Measurements from ENCODE around the gene INSL6.
A peak's percentile ranks its signal among the peaks of the same experiment; 100 is the strongest.

INSL6 gene, protein sequence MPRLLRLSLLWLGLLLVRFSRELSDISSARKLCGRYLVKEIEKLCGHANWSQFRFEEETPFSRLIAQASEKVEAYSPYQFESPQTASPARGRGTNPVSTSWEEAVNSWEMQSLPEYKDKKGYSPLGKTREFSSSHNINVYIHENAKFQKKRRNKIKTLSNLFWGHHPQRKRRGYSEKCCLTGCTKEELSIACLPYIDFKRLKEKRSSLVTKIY

DNA sequence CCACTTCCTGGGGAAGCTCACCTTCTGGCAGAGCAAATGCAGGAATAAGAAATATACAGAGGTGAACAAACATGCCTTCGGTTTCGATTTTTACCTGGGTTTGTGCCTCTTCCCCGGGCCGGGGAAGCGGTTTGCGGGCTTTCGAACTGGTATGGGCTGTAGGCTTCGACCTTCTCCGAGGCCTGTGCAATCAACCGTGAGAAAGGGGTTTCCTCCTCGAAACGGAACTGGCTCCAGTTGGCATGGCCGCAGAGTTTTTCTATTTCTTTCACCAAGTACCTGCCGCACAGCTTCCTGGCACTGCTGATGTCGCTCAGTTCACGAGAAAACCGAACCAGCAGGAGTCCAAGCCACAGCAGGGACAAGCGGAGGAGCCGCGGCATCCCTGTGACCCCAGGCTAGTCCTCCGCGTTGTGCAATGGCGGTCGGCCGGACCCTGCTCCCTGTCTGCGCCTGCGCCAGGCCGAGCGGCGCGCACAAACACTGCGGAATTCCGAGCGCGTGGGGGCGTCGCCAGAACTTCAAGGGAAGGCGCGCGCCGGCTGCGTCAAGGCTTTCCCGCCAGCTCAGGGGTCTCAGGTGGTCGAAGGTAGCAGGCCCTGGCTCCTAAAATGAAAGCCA is at the start of gene INSL6:
INSL6 (minus strand) TSS at position 420 of the 621 bp plus-strand sequence; CDS start at position 383, 37 bp downstream.
- Histone ChIP-seq H3K27me3 (ENCODE audit: control insufficient read depth in 5 of 5, insufficient read depth in 4 of 5, low read length in 5 of 5) (peaks cover 0 to 7% (median 0%) of the 10 kb centered on the region in 5 donors), H3K27ac (ENCODE audit: low read depth, low read length) (no peak within 1 kb of the TSS), H3K4me1 (ENCODE audit: control insufficient read depth in 5 of 5, insufficient read depth in 5 of 5, low read length in 5 of 5) (peaks cover 0 to 7% (median 6%) of the 10 kb centered on the region in 5 donors), H3K36me3 (ENCODE audit: control insufficient read depth in 5 of 5, insufficient read depth in 5 of 5, low read length in 5 of 5) (no peaks in the 10 kb centered on the region), H3K9ac (ENCODE audit: low read length in 5 of 5) (no peak within 1 kb of the TSS), H3K9me3 (ENCODE audit: control insufficient read depth in 5 of 5, low read length in 5 of 5) (peaks cover 0 to 3% (median 0%) of the 10 kb centered on the region in 5 donors), H3K4me3 (ENCODE audit: low read depth in 1 of 5, low read length in 5 of 5) (no peak within 1 kb of the TSS)

DNA sequence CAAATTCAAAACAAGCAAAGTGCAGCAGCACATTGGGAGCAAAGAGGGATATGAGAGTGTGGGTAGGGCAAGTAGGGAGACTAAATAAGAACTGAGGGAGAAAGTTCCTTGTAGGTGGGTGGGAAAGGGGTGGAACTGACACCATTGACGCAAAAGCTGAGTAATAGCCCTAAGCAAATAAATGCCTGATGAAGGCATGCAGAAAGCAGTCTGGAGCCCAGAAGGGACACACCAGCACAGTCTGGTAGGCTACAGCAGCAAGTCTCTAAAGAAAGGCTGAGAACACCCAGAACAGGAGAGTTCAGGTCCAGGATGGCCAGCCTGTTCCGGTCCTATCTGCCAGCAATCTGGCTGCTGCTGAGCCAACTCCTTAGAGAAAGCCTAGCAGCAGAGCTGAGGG is 45.8 kb upstream of the INSL6 start, which contains the start of gene INSL4:
INSL4 (plus strand) TSS at position 208 of the 400 bp plus-strand sequence; CDS start at position 313, 105 bp downstream.
- H3K27ac ChIP-seq (ENCODE audit: low read depth, low read length) = no peak within 1 kb of the TSS
- H3K9me3 ChIP-seq (ENCODE audit: control insufficient read depth in 5 of 5, low read length in 5 of 5) = peaks cover 0 to 3% (median 0%) of the 10 kb centered on the region in 5 donors
- no peaks in the 10 kb centered on the region for H3K27me3 ChIP-seq (ENCODE audit: control insufficient read depth in 5 of 5, insufficient read depth in 4 of 5, low read length in 5 of 5)
- no peaks in the 10 kb centered on the region for H3K36me3 ChIP-seq (ENCODE audit: control insufficient read depth in 5 of 5, insufficient read depth in 5 of 5, low read length in 5 of 5)
- no peak within 1 kb of the TSS for H3K4me3 ChIP-seq (ENCODE audit: low read depth in 1 of 5, low read length in 5 of 5)
- no peak within 1 kb of the TSS for H3K9ac ChIP-seq (ENCODE audit: low read length in 5 of 5)
- no peaks in the 10 kb centered on the region for H3K4me1 ChIP-seq (ENCODE audit: control insufficient read depth in 5 of 5, insufficient read depth in 5 of 5, low read length in 5 of 5)

DNA sequence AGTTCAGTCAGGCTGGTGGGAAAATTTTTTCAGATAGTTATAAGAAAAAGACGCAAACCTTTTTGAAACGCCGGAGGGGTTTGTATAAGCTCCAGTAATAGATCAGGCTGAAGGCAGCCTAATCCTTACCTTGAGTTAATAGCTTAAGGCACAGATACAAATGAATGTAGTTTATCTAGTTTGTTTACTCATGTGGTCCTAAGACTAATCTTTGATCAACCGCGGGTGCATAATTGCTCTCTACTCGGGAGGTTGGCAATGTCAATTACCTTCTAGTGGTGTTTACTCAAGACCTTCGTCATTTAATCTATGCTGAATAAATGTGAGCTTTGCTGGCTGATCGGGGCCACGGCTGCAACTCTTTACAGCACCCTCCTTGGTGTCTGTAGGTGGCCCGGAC is 45.1 kb upstream of the INSL6 start:
- no peaks in the 10 kb centered on the region for H3K27me3 ChIP-seq (ENCODE audit: control insufficient read depth in 5 of 5, insufficient read depth in 4 of 5, low read length in 5 of 5)
- H3K9me3 ChIP-seq (ENCODE audit: control insufficient read depth in 5 of 5, low read length in 5 of 5) = peaks cover 0 to 3% (median 0%) of the 10 kb centered on the region in 5 donors
- no peaks in the 10 kb centered on the region for H3K36me3 ChIP-seq (ENCODE audit: control insufficient read depth in 5 of 5, insufficient read depth in 5 of 5, low read length in 5 of 5)
- H3K27ac ChIP-seq (ENCODE audit: low read depth, low read length) = no peak overlapping the region
- H3K9ac ChIP-seq (ENCODE audit: low read length in 5 of 5) = no peak overlapping the region
- no peak overlapping the region for H3K4me3 ChIP-seq (ENCODE audit: low read depth in 1 of 5, low read length in 5 of 5)
- H3K4me1 ChIP-seq (ENCODE audit: control insufficient read depth in 5 of 5, insufficient read depth in 5 of 5, low read length in 5 of 5) = no peaks in the 10 kb centered on the region

DNA sequence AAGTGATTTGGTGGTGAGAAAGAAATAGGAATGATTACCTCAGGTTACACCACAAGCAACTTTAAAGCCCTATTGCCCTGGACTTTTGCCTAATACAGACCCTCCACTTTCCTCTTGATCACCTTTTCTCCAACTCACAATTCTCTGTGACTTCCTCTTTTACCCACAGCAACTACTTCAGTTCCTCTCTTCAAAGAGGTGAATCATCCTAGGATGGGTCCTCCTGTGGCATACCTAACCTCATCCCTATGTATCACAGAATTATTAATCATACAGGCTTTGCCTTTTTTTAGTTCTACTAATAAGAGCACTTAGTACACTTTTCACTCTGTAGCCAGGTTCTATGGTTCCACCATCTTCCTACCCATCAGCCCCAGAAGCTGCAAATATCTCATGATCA is 19.6 kb upstream of the INSL6 start:
- Histone ChIP-seq H3K9me3 (ENCODE audit: control insufficient read depth in 5 of 5, low read length in 5 of 5) (no peaks in the 10 kb centered on the region), H3K4me1 (ENCODE audit: control insufficient read depth in 5 of 5, insufficient read depth in 5 of 5, low read length in 5 of 5) (no peaks in the 10 kb centered on the region), H3K36me3 (ENCODE audit: control insufficient read depth in 5 of 5, insufficient read depth in 5 of 5, low read length in 5 of 5) (no peaks in the 10 kb centered on the region), H3K27me3 (ENCODE audit: control insufficient read depth in 5 of 5, insufficient read depth in 4 of 5, low read length in 5 of 5) (no peaks in the 10 kb centered on the region), H3K4me3 (ENCODE audit: low read depth in 1 of 5, low read length in 5 of 5) (no peak overlapping the region), H3K9ac (ENCODE audit: low read length in 5 of 5) (no peak overlapping the region), H3K27ac (ENCODE audit: low read depth, low read length) (no peak overlapping the region)

DNA sequence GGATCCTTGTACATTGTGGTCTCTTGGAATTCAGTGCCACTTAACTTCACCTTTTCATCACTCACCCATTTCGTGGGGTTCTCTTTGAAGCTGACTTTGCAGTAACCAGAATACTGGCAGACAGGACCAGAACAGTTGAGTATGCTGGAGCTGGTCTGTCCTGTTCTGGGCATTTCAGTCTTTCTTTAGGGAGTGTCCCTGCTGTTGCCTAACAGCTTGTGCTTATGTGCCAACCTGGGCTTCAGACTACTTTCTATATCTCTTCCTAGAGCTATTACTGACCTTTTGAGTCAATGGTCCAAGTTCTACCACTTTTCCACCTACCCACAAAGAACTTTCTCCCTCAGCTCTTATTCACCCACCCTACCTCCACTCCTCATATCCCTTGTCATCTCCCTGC is 10.0 kb upstream of the INSL6 start:
- Histone ChIP-seq H3K9ac (ENCODE audit: low read length in 5 of 5) (no peak overlapping the region), H3K36me3 (ENCODE audit: control insufficient read depth in 5 of 5, insufficient read depth in 5 of 5, low read length in 5 of 5) (no peaks in the 10 kb centered on the region), H3K4me1 (ENCODE audit: control insufficient read depth in 5 of 5, insufficient read depth in 5 of 5, low read length in 5 of 5) (no peaks in the 10 kb centered on the region), H3K4me3 (ENCODE audit: low read depth in 1 of 5, low read length in 5 of 5) (no peak overlapping the region), H3K27me3 (ENCODE audit: control insufficient read depth in 5 of 5, insufficient read depth in 4 of 5, low read length in 5 of 5) (no peaks in the 10 kb centered on the region), H3K27ac (ENCODE audit: low read depth, low read length) (no peak overlapping the region), H3K9me3 (ENCODE audit: control insufficient read depth in 5 of 5, low read length in 5 of 5) (peaks cover 0 to 2% (median 0%) of the 10 kb centered on the region in 5 donors)

DNA sequence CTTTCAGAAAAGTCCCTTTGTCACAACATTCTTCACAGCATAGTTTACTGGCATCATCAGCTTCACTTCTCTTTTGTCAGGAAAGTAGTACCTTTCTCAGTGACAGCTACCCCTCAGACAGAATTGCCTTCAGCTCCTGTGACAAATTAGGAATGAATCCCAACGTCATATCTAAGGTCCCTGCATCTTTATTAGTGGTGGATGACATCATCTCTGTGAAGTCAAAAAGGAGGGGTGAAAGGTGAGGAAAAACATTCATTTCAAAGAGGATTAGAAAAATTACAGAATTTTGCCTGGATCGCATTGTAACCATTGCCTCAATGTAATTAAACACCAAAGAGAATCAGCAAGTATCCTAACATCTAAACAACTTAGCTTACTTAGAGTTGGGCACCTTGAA is 7.9 kb upstream of the INSL6 start:
- Histone ChIP-seq H3K9ac (ENCODE audit: low read length in 5 of 5) (no peak overlapping the region), H3K27me3 (ENCODE audit: control insufficient read depth in 5 of 5, insufficient read depth in 4 of 5, low read length in 5 of 5) (peaks cover 0 to 4% (median 0%) of the 10 kb centered on the region in 5 donors), H3K36me3 (ENCODE audit: control insufficient read depth in 5 of 5, insufficient read depth in 5 of 5, low read length in 5 of 5) (no peaks in the 10 kb centered on the region), H3K4me1 (ENCODE audit: control insufficient read depth in 5 of 5, insufficient read depth in 5 of 5, low read length in 5 of 5) (peaks cover 0 to 5% (median 3%) of the 10 kb centered on the region in 5 donors), H3K9me3 (ENCODE audit: control insufficient read depth in 5 of 5, low read length in 5 of 5) (peaks cover 0 to 5% (median 0%) of the 10 kb centered on the region in 5 donors), H3K4me3 (ENCODE audit: low read depth in 1 of 5, low read length in 5 of 5) (no peak overlapping the region), H3K27ac (ENCODE audit: low read depth, low read length) (no peak overlapping the region)

DNA sequence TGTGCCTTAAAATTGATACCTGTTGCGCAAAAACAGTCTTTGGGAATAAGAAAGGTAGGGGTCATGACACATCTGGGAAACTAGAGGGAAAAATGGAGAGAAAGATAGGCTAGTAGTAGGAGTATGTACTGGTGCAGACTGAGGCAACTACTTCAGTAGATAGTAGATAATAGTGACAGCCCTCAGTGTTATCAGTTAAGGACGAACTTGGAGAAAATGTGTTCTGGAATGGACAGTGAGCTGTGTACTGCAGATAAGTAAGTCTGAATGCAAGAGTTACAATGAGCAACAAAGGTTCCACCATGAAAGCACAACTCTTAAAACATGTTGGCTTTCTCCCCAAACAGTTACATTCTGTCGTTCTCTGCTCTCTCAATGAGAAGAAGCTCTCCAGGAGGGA is 6.5 kb upstream of the INSL6 start:
- no peak overlapping the region for H3K4me3 ChIP-seq (ENCODE audit: low read depth in 1 of 5, low read length in 5 of 5)

DNA sequence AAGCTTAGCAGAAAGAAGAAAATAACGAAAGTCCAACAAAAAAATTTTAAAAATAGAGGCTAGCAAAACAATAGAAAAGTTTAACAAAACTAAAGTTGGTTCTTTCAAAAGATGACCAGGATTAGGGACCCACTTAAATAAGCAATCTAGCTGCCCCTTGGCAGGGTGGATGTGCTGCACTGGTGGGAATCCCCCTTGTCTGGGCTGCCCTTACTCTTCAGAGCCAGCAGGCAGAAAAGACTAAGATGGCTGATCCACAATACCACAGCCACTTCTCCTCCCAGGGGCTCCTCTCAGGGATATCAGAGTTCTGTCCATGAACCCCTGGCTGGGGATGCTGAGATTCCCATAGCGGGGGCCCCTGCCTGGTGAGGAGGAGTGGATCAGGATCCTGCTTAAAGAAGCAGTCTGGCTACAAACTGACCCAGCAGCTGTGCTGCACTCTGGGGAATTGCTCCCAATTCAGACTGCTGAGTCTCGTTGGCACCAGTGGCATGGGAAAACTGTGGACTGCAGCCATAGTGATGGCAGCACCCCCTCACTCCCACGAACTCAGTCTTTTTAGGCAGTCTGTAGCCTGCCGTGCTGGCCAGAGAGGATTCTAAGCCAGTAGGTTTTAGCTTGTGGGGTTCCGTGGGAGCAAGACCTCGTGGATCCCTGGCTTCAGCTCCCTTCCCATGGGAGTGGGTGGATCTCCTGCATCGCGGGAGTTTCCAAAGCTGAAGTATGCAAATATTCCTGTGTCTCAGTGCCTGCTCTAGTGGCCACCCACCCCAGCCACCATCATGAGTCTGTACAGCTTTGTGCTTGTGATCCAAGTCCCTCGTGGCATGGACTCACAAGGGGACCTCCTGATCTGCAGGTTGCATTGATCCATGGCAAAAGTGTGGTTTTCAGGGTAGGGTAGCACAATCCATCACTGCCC is 2.9 kb upstream of the INSL6 start:
- Histone ChIP-seq H3K4me3 (ENCODE audit: low read depth in 1 of 5, low read length in 5 of 5) (peak overlapping the region in 1 of 5 donors; percentile 45), H3K27ac (ENCODE audit: low read depth, low read length) (no peak overlapping the region), H3K4me1 (ENCODE audit: control insufficient read depth in 5 of 5, insufficient read depth in 5 of 5, low read length in 5 of 5) (peaks cover 0 to 7% (median 6%) of the 10 kb centered on the region in 5 donors), H3K9me3 (ENCODE audit: control insufficient read depth in 5 of 5, low read length in 5 of 5) (peaks cover 0 to 3% (median 0%) of the 10 kb centered on the region in 5 donors), H3K36me3 (ENCODE audit: control insufficient read depth in 5 of 5, insufficient read depth in 5 of 5, low read length in 5 of 5) (no peaks in the 10 kb centered on the region), H3K9ac (ENCODE audit: low read length in 5 of 5) (peak overlapping the region in 1 of 5 donors; percentile 96), H3K27me3 (ENCODE audit: control insufficient read depth in 5 of 5, insufficient read depth in 4 of 5, low read length in 5 of 5) (peaks cover 0 to 7% (median 0%) of the 10 kb centered on the region in 5 donors)

More for the DNA sequence above, 6.5 kb upstream of the INSL6 start:
- no peak overlapping the region for H3K9ac ChIP-seq (ENCODE audit: low read length in 5 of 5)
- H3K27ac ChIP-seq (ENCODE audit: low read depth, low read length) = no peak overlapping the region
- H3K27me3 ChIP-seq (ENCODE audit: control insufficient read depth in 5 of 5, insufficient read depth in 4 of 5, low read length in 5 of 5) = peaks cover 0 to 7% (median 0%) of the 10 kb centered on the region in 5 donors
- peaks cover 0 to 3% (median 0%) of the 10 kb centered on the region in 5 donors for H3K9me3 ChIP-seq (ENCODE audit: control insufficient read depth in 5 of 5, low read length in 5 of 5)
- H3K36me3 ChIP-seq (ENCODE audit: control insufficient read depth in 5 of 5, insufficient read depth in 5 of 5, low read length in 5 of 5) = no peaks in the 10 kb centered on the region
- H3K4me1 ChIP-seq (ENCODE audit: control insufficient read depth in 5 of 5, insufficient read depth in 5 of 5, low read length in 5 of 5) = peaks cover 0 to 7% (median 6%) of the 10 kb centered on the region in 5 donors

DNA sequence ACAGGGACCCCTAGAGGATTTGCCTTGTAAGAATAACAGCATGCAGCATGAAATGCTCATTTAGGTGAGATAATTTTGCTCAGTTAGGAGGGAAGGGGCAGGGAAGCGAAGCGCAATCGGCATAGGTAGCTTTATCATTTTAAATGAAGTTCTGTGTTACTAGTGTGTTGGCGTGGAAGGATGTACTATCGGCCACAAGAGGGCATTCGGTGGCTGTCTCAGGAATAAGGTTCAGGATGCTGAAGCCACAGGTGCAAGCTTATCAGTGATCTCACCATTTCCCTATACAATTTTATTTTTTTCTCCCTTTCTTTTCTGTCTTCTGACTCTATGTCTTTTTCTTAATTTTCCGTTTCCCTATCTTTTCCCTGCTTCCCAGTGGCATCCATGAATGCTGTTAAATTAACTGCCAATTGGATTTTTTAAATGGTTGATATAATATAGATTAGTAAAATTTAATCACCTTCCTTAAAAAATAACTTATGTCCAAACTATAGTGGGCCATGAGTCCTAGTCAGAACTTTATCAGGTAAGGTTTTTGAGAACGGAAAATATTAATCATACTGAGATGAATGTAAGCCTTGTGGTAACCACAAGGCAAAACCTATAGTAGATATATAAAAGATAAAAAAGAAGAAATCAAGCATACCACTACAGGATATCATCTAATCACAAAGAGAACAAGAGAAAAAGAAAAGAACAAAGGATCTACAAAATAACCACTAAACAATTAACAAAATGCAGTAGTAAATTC is 1.2 kb upstream of the INSL6 start:
- H3K9ac ChIP-seq (ENCODE audit: low read length in 5 of 5) = no peak overlapping the region
- no peak overlapping the region for H3K4me3 ChIP-seq (ENCODE audit: low read depth in 1 of 5, low read length in 5 of 5)
- H3K27ac ChIP-seq (ENCODE audit: low read depth, low read length) = no peak overlapping the region
- H3K36me3 ChIP-seq (ENCODE audit: control insufficient read depth in 5 of 5, insufficient read depth in 5 of 5, low read length in 5 of 5) = no peaks in the 10 kb centered on the region
- H3K4me1 ChIP-seq (ENCODE audit: control insufficient read depth in 5 of 5, insufficient read depth in 5 of 5, low read length in 5 of 5) = peaks cover 0 to 7% (median 6%) of the 10 kb centered on the region in 5 donors
- peaks cover 0 to 7% (median 0%) of the 10 kb centered on the region in 5 donors for H3K27me3 ChIP-seq (ENCODE audit: control insufficient read depth in 5 of 5, insufficient read depth in 4 of 5, low read length in 5 of 5)
- H3K9me3 ChIP-seq (ENCODE audit: control insufficient read depth in 5 of 5, low read length in 5 of 5) = peaks cover 0 to 3% (median 0%) of the 10 kb centered on the region in 5 donors

Data from subcutaneous abdominal adipose tissue (tissue), 5 donors.